K562 (cell line): Measurements from ENCODE around the gene UBASH3A. TPM values are rescaled to one million over a fixed set of nuclear protein-coding genes. Genes with fewer than 3 reads are reported as not detected.
A peak's percentile ranks its signal among the peaks of the same experiment; 100 is the strongest.

Experiments used
- ATAC-seq: fragments of 200-7000 bp; cut with Tn5 transposase; 3 replicates; pipeline ENCODE4 v1.9.1; 2020; ENCODE audit warnings: moderate library complexity
- BruUV-seq: library from RNA; stranded (reverse); fragments of 400-500 nt; replicated peaks from 2 replicates; lab custom pipeline; 2021; lab: Mats Ljungman, UMichigan
- CTCF ChIA-PET: fragments of 300-600 bp; formaldehyde crosslinking; extraction: SDS; loops from one replicate; lab custom pipeline; 2021; ENCODE audit warnings: low intra/inter-chr PET ratio; lab: Yijun Ruan, JAX
- POLR2A ChIA-PET: fragments of 300-600, 350-650 bp; sonication (Branson Sonifier 250); formaldehyde crosslinking; extraction: SDS; loops from one replicate; lab custom pipeline; 2021; ENCODE audit warnings: antibody characterized with exemption, inconsistent platforms; lab: Yijun Ruan, JAX
- DNase-seq, 4 experiments: peaks; one replicate each; pipeline versions ENCODE4 v3.0.0 to v3.0.0-alpha.2; 2011 to 2018; ENCODE audit warnings: low spot score in 3 of 4, mixed read lengths in 3 of 4; ENCODE audit errors: extremely low read depth in 1 of 4
- FAIRE-seq: peaks from 2 replicates; lab custom pipeline; 2011; peaks lifted over from hg19 to GRCh38; lab: Jason Lieb, UNC
- H2AFZ ChIP-seq: 2 replicates; pipeline ENCODE4 v1.6.0; 2011; ENCODE audit warnings: low read depth, low read length, control low read depth, inconsistent platforms
- H3K27ac ChIP-seq: fragments of 200-600 bp; 3 replicates; pipeline ENCODE4 v1.8.0; 2011; ENCODE audit warnings: low read depth, mild to moderate bottlenecking, control low read depth, inconsistent platforms, low read length, moderate library complexity, mixed read lengths; ENCODE audit errors: extremely low read depth
- H3K27me3 ChIP-seq, 2 experiments: fragments of 300-600 bp in 1 of 2; 2 replicates in 1 of 2; 3 replicates in 1 of 2; pipeline versions ENCODE4 v1.6.0 to v1.8.0; 2011; ENCODE audit warnings: inconsistent platforms in 2 of 2, low read length in 2 of 2, mild to moderate bottlenecking in 1 of 2, mixed read lengths in 1 of 2, moderate library complexity in 1 of 2; ENCODE audit not compliant: control insufficient read depth in 2 of 2, insufficient read depth in 2 of 2
- H3K36me3 ChIP-seq: fragments of 300-600 bp; 3 replicates; pipeline ENCODE4 v1.8.0; 2011; ENCODE audit warnings: mild to moderate bottlenecking, low read length, inconsistent platforms; ENCODE audit not compliant: control insufficient read depth, insufficient read depth
- H3K4me1 ChIP-seq, 2 experiments: fragments of 200-600 bp in 1 of 2; replicated peaks in 1 of 2; 2 replicates in 1 of 2; 3 replicates in 1 of 2; pipeline versions ENCODE4 v1.5.1 to v1.8.0; 2011; ENCODE audit warnings: inconsistent platforms in 2 of 2, low read length in 2 of 2, mild to moderate bottlenecking in 1 of 2, mixed read lengths in 1 of 2, moderate library complexity in 1 of 2; ENCODE audit not compliant: control insufficient read depth in 2 of 2, insufficient read depth in 2 of 2
- H3K4me2 ChIP-seq: 2 replicates; pipeline ENCODE4 v1.6.1; 2011; ENCODE audit warnings: low read length, control low read depth, inconsistent platforms, mixed read lengths; ENCODE audit not compliant: insufficient read depth
- H3K4me3 ChIP-seq: fragments of 200-600 bp; sonication (generic), shearing (Covaris generic); 2 replicates; pipeline ENCODE4 v1.5.1; 2016; ENCODE audit warnings: control low read depth, inconsistent platforms
- H3K79me2 ChIP-seq: fragments of 200-600 bp; 3 replicates; pipeline ENCODE4 v1.8.0; 2011; ENCODE audit warnings: low read length, inconsistent platforms; ENCODE audit not compliant: control insufficient read depth, insufficient read depth
- H3K9ac ChIP-seq, 2 experiments: 2 replicates each; pipeline versions ENCODE4 v1.6.0 to v1.6.1; 2011; ENCODE audit warnings: low read depth in 2 of 2, low read length in 2 of 2, control low read depth in 1 of 2, inconsistent platforms in 1 of 2, mild to moderate bottlenecking in 1 of 2, mixed read lengths in 1 of 2; ENCODE audit not compliant: insufficient read depth in 1 of 2
- H3K9me1 ChIP-seq: one replicate; pipeline ENCODE4 v1.6.0; 2011; ENCODE audit warnings: inconsistent platforms, mild to moderate bottlenecking, low read length, moderate library complexity; ENCODE audit not compliant: control insufficient read depth, insufficient read depth
- H3K9me3 ChIP-seq: replicated peaks from 2 replicates; pipeline ENCODE4 v1.5.1; 2011; ENCODE audit warnings: low read depth, low read length, inconsistent platforms; ENCODE audit not compliant: control insufficient read depth, insufficient read depth
- H4K20me1 ChIP-seq: replicated peaks from 2 replicates; pipeline ENCODE4 v1.6.1; 2011; ENCODE audit warnings: low read length, inconsistent platforms, mixed read lengths; ENCODE audit not compliant: control insufficient read depth, insufficient read depth
- RFX1 ChIP-seq: fragments of 450-650 bp; IDR thresholded peaks from 2 replicates; pipeline ENCODE4 v1.6.1; 2016; ENCODE audit warnings: mild to moderate bottlenecking, moderate library complexity
- WGBS: fragments of 100-300 bp; shearing (Covaris generic); methylation state at CpG from one replicate; pipeline ENCODE4 v1.1.6; 2016; ENCODE audit warnings: low coverage, mixed read lengths; ENCODE audit not compliant: insufficient coverage; ENCODE audit errors: missing lambda C conversion rate; 5-methylcytosine and 5-hydroxymethylcytosine counted together
- in situ Hi-C: fragments of 300-500 bp; cut with MboI; formaldehyde crosslinking; loops from 4 replicates; pipeline ENCODE4 v1.15.0; 2018; ENCODE audit warnings: inconsistent platforms, mixed read lengths
- intact Hi-C: fragments of 100-400 bp; cut with micrococcal nuclease; formaldehyde crosslinking; loops from 2 replicates; pipeline ENCODE4 v1.14.2; 2022
- polyA plus RNA-seq, 8 experiments: library from polyadenylated mRNA; depleted of rRNA in 4 of 8; stranded (reverse) in 5 of 8; unstranded in 3 of 8; fragments of >200 nt; fragmentation: Nextera tagmentation in 2 of 8; fragmentation: Illumina TruSeq in 1 of 8; extraction: Ambion mirVana in 2 of 8; extraction: Trizol in 1 of 8; gene quantifications; 2 replicates each; pipeline versions ENCODE4 v1.2.1 to v1.2.3, GENCODE V29; 2011 to 2014; ENCODE audit warnings: inconsistent platforms in 1 of 8, missing spikeins in 1 of 8
- total RNA-seq, 7 experiments: library from RNA; depleted of rRNA in 6 of 7; stranded (reverse); fragments of >200 nt in 6 of 7; fragmentation: Illumina TruSeq in 2 of 7; extraction: Trizol in 2 of 7; gene quantifications; 2 replicates each; pipeline versions ENCODE4 v1.2.1 to v1.2.3, GENCODE V29; 2011 to 2021; ENCODE audit warnings: low replicate concordance in 1 of 7
- TF ChIP-seq, protein P1 (sequence below): fragments of 250-450 bp; sonication (Bioruptor Pico); IDR thresholded peaks from 2 replicates; pipeline ENCODE4 v1.5.0; 2022; ENCODE audit warnings: mild to moderate bottlenecking

The UBASH3A gene
- total and polyA plus RNA-seq, 9 of the 15 experiments (the other 6 are each of a cell fraction or from before 2014, with no cell fraction given), result 0.23 to 1.8 (median 1.1) TPM

DNA sequence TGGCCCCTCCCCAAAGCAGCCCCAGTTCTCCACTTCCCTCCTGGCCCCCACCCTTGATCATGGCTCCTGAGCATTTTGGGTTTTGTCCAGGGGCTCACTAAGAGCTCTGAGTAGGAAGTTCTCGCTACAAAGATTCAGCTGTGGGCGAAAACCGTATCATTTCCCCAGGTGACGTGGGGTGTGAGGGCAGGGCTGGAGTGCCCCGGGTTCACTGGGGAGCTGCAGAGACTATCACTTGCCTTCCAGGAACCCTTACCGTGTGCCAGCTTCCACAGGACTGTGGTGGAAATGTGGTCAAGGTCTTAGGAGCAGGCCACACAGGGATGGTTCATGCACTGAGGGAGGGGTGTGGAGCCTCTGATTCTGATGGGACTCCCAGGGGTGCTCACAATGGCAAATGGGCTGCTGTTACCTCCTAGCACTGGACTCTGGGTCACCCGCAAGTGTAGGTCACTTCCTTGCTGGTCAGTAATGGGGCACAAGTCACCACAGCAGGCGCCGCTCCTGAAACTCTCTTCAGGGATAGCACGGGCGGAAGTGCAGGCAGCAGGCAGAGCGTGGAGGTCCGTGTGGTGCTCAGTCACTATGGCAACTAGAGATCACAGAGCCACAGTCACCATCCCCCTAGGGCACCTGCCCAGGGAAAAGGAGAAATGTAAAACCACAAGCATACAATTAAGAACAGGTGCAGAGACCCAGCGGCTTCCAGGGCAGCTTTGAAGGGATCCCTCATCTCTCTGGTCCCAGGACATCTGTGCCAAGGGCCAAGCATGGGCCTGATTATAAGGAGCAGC is 56.9 kb downstream of the UBASH3A start:
- Histone ChIP-seq H3K9ac (no peak overlapping the region), H3K36me3 (no peaks in the 10 kb centered on the region), H3K9me1 (no peaks in the 10 kb centered on the region), H2AFZ (no peak overlapping the region), H3K4me3 (no peak overlapping the region), H3K27ac (no peak overlapping the region), H3K4me1 (peaks cover 15 to 27% of the 10 kb centered on the region in 2 experiments), H4K20me1 (no peaks in the 10 kb centered on the region), H3K9me3 (no peaks in the 10 kb centered on the region), H3K4me2 (no peak overlapping the region), H3K79me2 (no peaks in the 10 kb centered on the region), H3K27me3 (peaks cover 0 to 14% of the 10 kb centered on the region in 2 experiments; a peak in 2 of 5 replicates)
- TF ChIP-seq RFX1, result peak; percentile 59
- TF ChIP-seq, protein P1, sequence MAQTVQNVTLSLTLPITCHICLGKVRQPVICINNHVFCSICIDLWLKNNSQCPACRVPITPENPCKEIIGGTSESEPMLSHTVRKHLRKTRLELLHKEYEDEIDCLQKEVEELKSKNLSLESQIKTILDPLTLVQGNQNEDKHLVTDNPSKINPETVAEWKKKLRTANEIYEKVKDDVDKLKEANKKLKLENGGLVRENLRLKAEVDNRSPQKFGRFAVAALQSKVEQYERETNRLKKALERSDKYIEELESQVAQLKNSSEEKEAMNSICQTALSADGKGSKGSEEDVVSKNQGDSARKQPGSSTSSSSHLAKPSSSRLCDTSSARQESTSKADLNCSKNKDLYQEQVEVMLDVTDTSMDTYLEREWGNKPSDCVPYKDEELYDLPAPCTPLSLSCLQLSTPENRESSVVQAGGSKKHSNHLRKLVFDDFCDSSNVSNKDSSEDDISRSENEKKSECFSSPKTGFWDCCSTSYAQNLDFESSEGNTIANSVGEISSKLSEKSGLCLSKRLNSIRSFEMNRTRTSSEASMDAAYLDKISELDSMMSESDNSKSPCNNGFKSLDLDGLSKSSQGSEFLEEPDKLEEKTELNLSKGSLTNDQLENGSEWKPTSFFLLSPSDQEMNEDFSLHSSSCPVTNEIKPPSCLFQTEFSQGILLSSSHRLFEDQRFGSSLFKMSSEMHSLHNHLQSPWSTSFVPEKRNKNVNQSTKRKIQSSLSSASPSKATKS, result no peak
- no TSS peak for BruUV-seq
- ChIA-PET POLR2A (interaction anchor here (0.6 kb wide), 1 partner anchor 156 kb away, joined by 4 read pairs; no protein-coding TSS in a partner anchor), CTCF (no interaction called here)
- ATAC-seq, result no peak
- intact Hi-C loops, result no loop called here
- WGBS, result 22% methylated on average over 14 of the region's 14 CpGs
- no peak for DNase-seq
- FAIRE-seq, result no peak
- in situ Hi-C loops, result no loop called here
